HG03520 (cell line): ENCODE data around the gene SF3B4.
A peak's percentile ranks its signal among the peaks of the same experiment; 100 is the strongest.

ENCODE experiments used
- ATAC-seq: cut with Tn5 transposase; IDR thresholded peaks from one replicate; pipeline ENCODE4 v1.9.1; 2021; ENCODE audit warnings: mild to moderate bottlenecking, moderate library complexity; ENCODE audit not compliant: unreplicated experiment

The SF3B4 gene

GRCh38 chr1:149933208-149933607, 5.6 kb upstream of the SF3B4 start:
- ATAC-seq, result no peak

- no peak for ATAC-seq
Measured at GRCh38 chr1:149932474-149932873, 4.9 kb upstream of the SF3B4 start.

DNA sequence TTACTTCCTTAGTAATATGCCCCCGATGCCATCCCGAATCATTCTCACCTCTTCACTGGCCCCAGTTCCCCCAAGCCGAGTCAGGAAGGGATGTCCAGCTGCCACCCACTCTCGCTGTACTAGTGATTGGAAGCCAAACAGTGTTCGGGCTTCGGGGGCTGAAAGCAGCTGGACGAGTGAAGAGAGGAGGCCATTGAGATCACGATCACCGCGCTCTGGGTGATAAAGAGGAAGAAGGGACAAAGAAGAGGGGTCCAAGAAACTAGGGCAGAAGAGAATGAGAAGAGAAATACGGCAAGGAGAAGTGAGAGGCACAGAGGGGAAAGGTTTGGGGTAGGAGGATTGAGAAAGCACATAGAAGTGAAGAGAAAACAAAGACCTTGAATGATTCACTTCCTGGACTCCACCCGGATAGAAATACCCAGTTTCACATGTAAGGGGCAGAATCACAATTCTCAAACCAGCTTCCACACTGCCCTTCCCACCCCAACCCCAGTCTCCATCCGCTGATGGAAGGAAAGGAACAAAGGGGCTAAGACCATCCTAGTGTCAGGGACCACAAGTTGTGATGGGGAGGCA, 3.7 kb upstream of the SF3B4 start:
- no peak for ATAC-seq

GRCh38 chr1:149929856-149930255, 2.3 kb upstream of the SF3B4 start:
- ATAC-seq, result no peak

DNA sequence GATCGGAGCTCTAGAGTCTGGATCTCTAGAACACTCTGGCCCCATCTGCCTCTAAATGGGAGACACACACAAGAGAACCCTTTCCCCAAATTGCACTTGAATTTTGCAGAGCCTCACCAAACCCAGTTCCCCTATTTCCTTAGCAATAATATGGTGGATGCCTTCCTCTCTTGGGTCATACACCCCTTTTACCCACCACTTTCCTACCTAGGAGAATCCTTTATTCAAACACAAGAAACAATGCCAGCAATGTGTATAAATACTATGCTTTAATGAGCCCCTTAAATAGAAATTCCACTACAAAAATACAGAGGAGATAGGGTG, 760 bp upstream of the SF3B4 start:
- no peak for ATAC-seq

DNA sequence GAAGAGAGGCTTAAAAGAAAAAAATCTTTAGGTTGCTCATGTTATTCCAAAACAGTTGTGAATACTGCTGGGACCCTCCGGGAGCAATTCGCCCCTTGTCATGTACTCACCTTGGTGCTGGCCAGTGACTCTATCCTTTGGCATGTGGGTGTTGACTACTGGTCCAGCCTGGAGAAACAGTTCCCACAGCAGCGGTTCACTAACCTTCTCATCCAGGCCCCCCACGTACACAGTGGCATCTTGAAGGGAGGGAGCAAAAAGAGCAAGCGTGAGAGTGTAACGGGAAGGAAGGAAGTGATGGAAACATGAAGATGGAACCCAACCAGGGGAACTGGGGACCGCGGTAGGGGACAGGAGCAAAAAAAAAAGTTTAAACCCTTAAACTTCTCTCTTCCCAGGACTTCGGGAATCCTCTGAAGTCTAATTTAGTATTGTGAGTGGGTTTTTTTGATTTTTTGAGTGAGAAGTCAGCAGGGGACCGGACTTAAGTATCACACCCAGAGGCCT, 494 bp downstream of the SF3B4 start:
- ATAC-seq, result no peak

GRCh38 chr1:149926296-149926695, 1.3 kb downstream of the SF3B4 start:
- no peak for ATAC-seq

DNA sequence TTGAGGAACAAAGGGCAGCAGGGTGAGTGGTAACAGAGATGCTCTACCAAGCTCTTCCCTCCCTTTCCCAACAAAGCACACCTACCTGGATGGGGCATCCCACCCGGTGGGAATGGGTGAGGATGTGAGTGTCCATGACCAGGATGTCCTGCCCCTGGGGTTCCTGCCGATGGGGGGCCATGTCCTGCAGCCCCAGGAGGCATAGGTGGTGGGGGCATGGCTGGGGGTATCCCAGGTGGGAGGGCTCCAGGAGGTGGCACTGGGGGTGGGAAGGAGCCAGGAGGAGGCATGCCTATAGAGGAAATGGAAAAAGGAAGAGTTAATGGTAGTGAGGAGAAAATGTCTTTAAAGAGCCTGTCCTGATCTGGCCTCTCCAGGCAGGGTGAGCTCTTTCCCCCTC, 1.9 kb downstream of the SF3B4 start:
- ATAC-seq, result no peak

DNA sequence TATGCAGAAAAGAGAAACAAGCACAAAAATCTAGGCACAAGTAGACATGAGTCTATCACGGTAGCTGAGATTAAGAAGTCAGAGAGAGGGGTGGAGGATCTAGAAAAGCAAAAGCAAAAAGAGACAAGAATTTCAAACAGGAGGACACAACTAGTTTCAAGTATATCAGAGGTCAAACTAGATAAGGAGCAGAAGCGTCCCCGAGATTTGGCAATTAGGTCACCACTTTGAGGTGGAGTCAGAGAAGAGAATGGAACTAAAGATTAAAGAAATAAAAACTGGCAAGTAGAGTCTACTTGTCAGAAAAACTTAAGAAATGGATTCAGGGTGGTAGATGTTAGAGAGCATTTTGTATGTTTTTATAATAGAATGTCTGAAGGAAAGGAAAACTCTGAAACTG, 2.3 kb downstream of the SF3B4 start:
- no peak for ATAC-seq

GRCh38 chr1:149923626-149924025, 4.0 kb downstream of the SF3B4 start:
- ATAC-seq, result no peak

GRCh38 chr1:149917571-149918144, 9.9 kb downstream of the SF3B4 start, which contains the start of gene SV2A:
TSS of gene SV2A (minus strand) at chr1:149917844. CDS start at chr1:149913840, 4,004 bp downstream.
- no peak for ATAC-seq

- ATAC-seq, result no peak
Measured at GRCh38 chr1:149916898-149917252, 10.7 kb downstream of the SF3B4 start.

DNA sequence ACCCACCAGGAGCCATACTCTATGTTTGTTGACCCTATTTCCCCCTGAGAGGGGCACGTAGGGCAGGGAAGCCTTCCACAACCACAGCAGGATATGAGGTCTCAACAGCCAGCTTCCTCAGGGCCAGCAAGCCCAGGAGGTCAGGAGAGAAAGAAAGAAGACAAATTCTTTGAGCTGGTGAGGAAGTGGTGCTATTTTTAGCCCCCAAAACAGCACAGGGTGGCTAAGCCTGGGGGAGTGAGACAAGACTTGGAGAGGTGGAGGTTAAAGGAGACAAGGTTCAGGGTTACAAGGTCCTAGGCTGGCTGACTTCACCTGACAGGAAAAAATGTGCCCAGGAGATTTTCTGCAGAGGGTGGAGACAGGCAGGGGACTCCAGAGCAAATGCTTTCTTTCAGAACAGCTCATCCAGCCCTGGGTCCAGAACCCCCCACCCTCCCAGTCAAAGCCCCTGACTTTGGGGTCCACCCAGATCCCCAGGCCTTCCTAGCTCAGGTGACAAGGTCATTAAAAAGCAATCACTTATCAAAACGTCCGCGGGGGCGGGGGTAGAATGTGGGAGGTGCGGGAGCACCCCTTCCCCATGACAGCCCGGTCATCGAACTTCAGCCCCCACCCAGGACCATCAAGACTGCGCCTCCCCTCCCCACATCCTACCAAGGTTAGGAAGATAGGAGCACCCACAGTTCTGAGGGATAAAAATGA, 11.3 kb downstream of the SF3B4 start:
- ATAC-seq, result no peak

GRCh38 chr1:149915429-149916192, 12.0 kb downstream of the SF3B4 start:
- ATAC-seq, result no peak

DNA sequence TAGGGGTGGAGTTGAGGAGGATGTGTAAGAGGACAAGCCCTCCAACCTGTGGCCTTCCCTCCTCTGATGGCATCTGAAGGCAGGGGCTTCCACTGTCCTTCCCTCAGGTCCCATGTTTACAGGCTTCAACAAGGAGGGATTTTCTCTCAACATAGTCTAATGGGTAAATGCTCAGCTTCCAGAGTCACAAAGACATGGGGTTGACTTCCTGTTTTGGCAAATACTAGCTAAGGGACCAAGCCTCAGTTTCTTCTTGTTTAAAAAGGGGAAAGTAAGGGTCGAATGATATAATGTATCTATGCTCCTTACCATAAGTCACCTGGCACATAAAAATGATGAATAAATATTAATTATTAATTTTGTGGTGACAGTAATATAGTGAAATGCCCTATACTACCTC, 13.1 kb downstream of the SF3B4 start:
- no peak for ATAC-seq

DNA sequence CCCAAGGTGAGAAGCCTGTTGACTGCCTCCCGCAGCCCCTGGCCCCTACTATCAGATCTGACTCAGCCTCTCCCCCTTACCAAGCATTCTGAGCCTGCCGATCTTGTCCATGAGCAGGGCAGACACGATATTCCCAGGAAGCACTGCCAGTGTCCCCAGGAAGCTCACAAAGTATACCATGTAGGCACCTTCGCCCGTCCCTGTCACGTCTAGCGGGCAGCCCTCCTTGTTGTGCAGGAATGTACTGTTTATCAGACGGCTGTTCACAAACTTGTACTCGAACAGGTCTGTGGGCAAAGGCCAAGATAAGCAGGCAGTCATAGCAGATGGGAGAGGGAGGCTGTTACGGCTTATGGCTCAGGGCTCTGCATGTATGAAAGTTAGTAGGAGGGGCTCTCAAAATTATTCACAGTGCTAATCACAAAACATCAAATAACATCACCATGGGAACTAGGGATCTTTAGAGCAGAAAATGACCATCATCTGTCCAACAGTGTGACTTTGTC, 21.0 kb downstream of the SF3B4 start:
- no peak for ATAC-seq

DNA sequence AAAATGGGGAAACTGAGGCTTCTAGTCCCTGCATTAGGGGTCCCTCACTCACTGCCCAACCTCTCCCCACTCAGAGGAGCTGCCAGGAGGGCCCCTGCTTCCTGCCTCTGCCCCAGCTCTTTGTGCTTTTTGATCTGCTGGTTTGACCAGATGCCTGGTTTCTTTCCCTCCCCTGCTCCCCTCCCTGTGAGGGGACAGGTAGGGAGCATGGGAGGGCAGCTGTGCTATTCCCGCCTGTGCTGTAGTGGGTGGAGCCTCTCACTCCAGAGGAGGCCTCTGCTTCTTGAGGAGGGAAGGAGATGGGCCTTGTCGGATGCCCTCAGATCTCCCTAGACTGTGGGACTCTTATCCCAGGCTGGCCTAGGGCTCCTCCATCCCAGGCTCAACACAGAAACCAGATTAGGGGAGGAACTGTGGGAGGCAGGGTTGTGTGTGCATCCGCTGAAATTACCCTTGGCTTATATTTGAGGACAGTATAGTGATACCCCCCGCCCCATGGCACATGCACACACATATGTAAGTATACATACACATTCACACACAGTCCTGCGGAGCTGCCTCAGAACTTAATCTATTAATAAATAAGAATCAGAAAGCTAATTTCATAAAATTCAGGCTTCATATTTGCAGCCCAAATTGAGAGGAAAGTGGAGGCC, 23.6 kb downstream of the SF3B4 start:
- ATAC-seq, result no peak

DNA sequence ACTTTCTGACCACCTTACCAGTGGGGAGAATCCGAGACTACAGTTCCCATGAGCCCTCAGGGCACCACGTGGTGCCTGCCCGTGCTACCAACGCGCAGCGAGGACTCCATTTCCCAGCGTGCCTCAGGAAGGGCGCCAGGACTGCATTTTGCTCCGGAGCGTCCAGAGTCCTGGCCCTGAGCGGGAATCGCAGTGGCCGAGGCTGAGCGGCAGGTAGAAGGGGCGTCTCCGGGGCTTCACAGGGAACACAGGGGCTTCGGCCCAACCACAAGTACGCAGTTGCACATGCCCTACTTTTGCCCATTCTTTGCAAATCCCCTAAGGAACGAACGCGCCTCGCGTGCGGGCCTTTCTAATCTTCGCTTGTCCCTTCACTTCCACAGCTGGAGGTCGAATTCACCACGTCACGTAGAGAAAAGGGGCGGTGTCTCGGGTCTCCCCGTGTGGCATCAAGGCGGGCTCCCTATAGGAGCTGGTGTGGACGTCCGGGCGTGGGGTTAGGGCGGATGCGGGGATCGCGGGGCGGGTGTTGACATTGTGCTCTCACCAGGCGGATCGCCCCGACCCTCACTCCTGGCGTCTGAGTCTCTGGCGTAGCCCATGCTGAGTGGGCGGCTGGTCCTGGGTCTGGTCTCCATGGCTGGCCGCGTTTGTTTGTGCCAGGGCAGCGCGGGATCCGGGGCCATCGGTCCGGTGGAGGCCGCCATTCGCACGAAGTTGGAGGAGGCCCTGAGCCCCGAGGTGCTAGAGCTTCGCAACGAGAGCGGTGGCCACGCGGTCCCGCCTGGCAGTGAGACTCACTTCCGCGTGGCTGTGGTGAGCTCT, 27.9 kb downstream of the SF3B4 start, which contains the start of gene BOLA1:
Gene BOLA1, plus strand, starts transcription at position 109 of the 825 bp plus-strand sequence. Its CDS starts 492 bp downstream, at position 601.
- peak; percentile 98 for ATAC-seq

- ATAC-seq, result no peak
Measured at GRCh38 chr1:149896575-149896974, 31.0 kb downstream of the SF3B4 start.

DNA sequence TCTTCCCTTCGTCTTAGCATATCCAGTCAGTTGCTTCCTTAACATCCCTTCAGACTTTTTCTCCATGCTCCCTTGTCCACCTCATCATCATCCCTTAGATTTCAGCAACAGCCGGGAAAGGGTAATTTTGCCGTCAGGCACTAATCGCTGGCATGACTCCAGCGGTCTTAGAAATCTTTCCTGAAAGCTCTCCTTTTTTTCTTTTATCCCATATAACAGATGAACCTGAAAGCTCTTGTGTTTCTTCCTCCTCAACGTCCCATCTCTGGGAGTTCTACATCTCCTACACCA, 38.7 kb downstream of the SF3B4 start:
- ATAC-seq, result no peak
